IMR-90 (cell line): ENCODE results near the gene ZFP57. TPM values are rescaled to one million over a fixed set of nuclear protein-coding genes. Genes with fewer than 3 reads are reported as not detected.

ENCODE experiments used
- ATAC-seq: fragments of 200-7000 bp; cut with Tn5 transposase; 2 replicates; pipeline ENCODE4 v1.9.1; 2020; ENCODE audit warnings: low read depth, mild to moderate bottlenecking, moderate library complexity
- BruUV-seq: library from RNA; stranded (reverse); fragments of 400-500 nt; replicated peaks from 2 replicates; lab custom pipeline; 2021; lab: Mats Ljungman, UMichigan
- CTCF ChIA-PET: fragments of 300-600 bp; formaldehyde crosslinking; extraction: SDS; loops from one replicate; lab custom pipeline; 2021; ENCODE audit warnings: antibody characterized with exemption; lab: Yijun Ruan, JAX
- POLR2A ChIA-PET: fragments of 300-600 bp; sonication (Branson Sonifier 250); formaldehyde crosslinking; loops from one replicate; lab custom pipeline; 2022; ENCODE audit warnings: antibody characterized with exemption; ENCODE audit not compliant: unreplicated experiment; lab: Charles Lee
- DNase-seq: peaks from one replicate; pipeline ENCODE4 v3.0.0; 2013
- H2AFZ ChIP-seq: replicated peaks from 2 replicates; pipeline ENCODE3; 2013; ENCODE audit warnings: low read length, mild to moderate bottlenecking; ENCODE audit not compliant: poor library complexity
- H2AK5ac ChIP-seq: 2 replicates; pipeline ENCODE4 v1.6.1; 2013; ENCODE audit warnings: low read depth, low read length, inconsistent platforms
- H2AK9ac ChIP-seq: replicated peaks from 2 replicates; pipeline ENCODE3; 2013; ENCODE audit warnings: mild to moderate bottlenecking, low read depth, low read length, moderate library complexity; ENCODE audit not compliant: poor library complexity
- H2BK120ac ChIP-seq: 2 replicates; pipeline ENCODE4 v1.6.1; 2013; ENCODE audit warnings: low read depth, low read length, inconsistent platforms
- H2BK15ac ChIP-seq: 3 replicates; pipeline ENCODE4 v1.6.1; 2013; ENCODE audit warnings: low read depth, low read length, inconsistent platforms
- H2BK20ac ChIP-seq: 2 replicates; pipeline ENCODE4 v1.6.1; 2013; ENCODE audit warnings: low read depth, mild to moderate bottlenecking, inconsistent platforms, low read length, moderate library complexity
- H2BK5ac ChIP-seq: 2 replicates; pipeline ENCODE4 v1.6.1; 2013; ENCODE audit warnings: mild to moderate bottlenecking, low read depth, low read length, inconsistent platforms; ENCODE audit not compliant: poor library complexity, severe bottlenecking
- H3K14ac ChIP-seq: replicated peaks from 2 replicates; pipeline ENCODE4 v1.6.1; 2013; ENCODE audit warnings: low read depth, low read length, inconsistent platforms
- H3K18ac ChIP-seq: 2 replicates; pipeline ENCODE4 v1.6.1; 2013; ENCODE audit warnings: low read depth, low read length, control low read depth
- H3K23ac ChIP-seq: 2 replicates; pipeline ENCODE4 v1.6.1; 2013; ENCODE audit warnings: low read depth, low read length, inconsistent platforms
- H3K27ac ChIP-seq: 2 replicates; pipeline ENCODE4 v1.5.1; 2013; ENCODE audit warnings: mild to moderate bottlenecking, control low read depth, low read length; ENCODE audit not compliant: insufficient read depth
- H3K27me3 ChIP-seq: 2 replicates; pipeline ENCODE4 v1.6.1; 2013; ENCODE audit warnings: low read length; ENCODE audit not compliant: control insufficient read depth, insufficient read depth
- H3K36me3 ChIP-seq: 2 replicates; pipeline ENCODE4 v1.6.1; 2013; ENCODE audit warnings: low read length, mixed read lengths; ENCODE audit not compliant: control insufficient read depth, insufficient read depth
- H3K4ac ChIP-seq: 2 replicates; pipeline ENCODE4 v1.6.1; 2013; ENCODE audit warnings: low read depth, low read length, inconsistent platforms
- H3K4me1 ChIP-seq: 2 replicates; pipeline ENCODE4 v1.6.1; 2013; ENCODE audit warnings: low read length, mixed read lengths; ENCODE audit not compliant: control insufficient read depth, insufficient read depth
- H3K4me2 ChIP-seq: 2 replicates; pipeline ENCODE4 v1.6.1; 2013; ENCODE audit warnings: low read depth, mild to moderate bottlenecking, control low read depth, low read length, moderate library complexity
- H3K4me3 ChIP-seq: 2 replicates; pipeline ENCODE4 v1.5.1; 2013; ENCODE audit warnings: low read depth, mild to moderate bottlenecking, control low read depth, low read length, moderate library complexity; ENCODE audit not compliant: insufficient read depth
- H3K56ac ChIP-seq: 2 replicates; pipeline ENCODE4 v1.6.1; 2013; ENCODE audit warnings: low read length, inconsistent platforms; ENCODE audit not compliant: insufficient read depth; ENCODE audit errors: extremely low read depth
- H3K79me1 ChIP-seq, 2 experiments: 2 replicates each; pipeline ENCODE4 v1.6.1; 2013; ENCODE audit warnings: low read length in 2 of 2, inconsistent platforms in 1 of 2, low read depth in 1 of 2
- H3K9ac ChIP-seq: 2 replicates; pipeline ENCODE4 v1.6.1; 2013; ENCODE audit warnings: low read depth, low read length, control low read depth
- H3K9me1 ChIP-seq: 2 replicates; pipeline ENCODE4 v1.6.1; 2013; ENCODE audit warnings: low read length, inconsistent platforms; ENCODE audit not compliant: insufficient read depth
- H3K9me3 ChIP-seq: 2 replicates; pipeline ENCODE4 v1.6.1; 2013; ENCODE audit warnings: low read length; ENCODE audit not compliant: control insufficient read depth, insufficient read depth
- H4K20me1 ChIP-seq: 2 replicates; pipeline ENCODE4 v1.6.1; 2013; ENCODE audit warnings: low read length, inconsistent platforms; ENCODE audit not compliant: insufficient read depth
- H4K5ac ChIP-seq: 2 replicates; pipeline ENCODE4 v1.6.1; 2013; ENCODE audit warnings: mild to moderate bottlenecking, low read depth, low read length, control low read depth
- H4K8ac ChIP-seq, 2 experiments: 2 replicates each; pipeline ENCODE4 v1.6.1; 2013; ENCODE audit warnings: low read depth in 2 of 2, low read length in 2 of 2, control low read depth in 1 of 2, inconsistent platforms in 1 of 2
- H4K91ac ChIP-seq: 2 replicates; pipeline ENCODE4 v1.6.1; 2013; ENCODE audit warnings: low read depth, low read length, inconsistent platforms; ENCODE audit not compliant: insufficient read depth
- BHLHE40 ChIP-seq: fragments of 150-350 bp; IDR thresholded peaks from 2 replicates; pipeline ENCODE4 v1.6.1; 2016; ENCODE audit warnings: mild to moderate bottlenecking, low read depth, low read length
- CEBPB ChIP-seq: IDR thresholded peaks from 2 replicates; pipeline ENCODE4 v1.6.1; 2012; ENCODE audit warnings: low read depth, low read length, improper control_type of control experiment
- CHD1 ChIP-seq: IDR thresholded peaks from 2 replicates; pipeline ENCODE4 v1.6.1; 2012; ENCODE audit warnings: low read depth, low read length, improper control_type of control experiment
- FOS ChIP-seq: fragments of 150-350 bp; IDR thresholded peaks from 2 replicates; pipeline ENCODE4 v1.6.1; 2016; ENCODE audit warnings: low read depth, low read length
- MAFK ChIP-seq: IDR thresholded peaks from 2 replicates; pipeline ENCODE4 v1.6.1; 2012; ENCODE audit warnings: low read depth, low read length, improper control_type of control experiment
- MAZ ChIP-seq: IDR thresholded peaks from 2 replicates; pipeline ENCODE4 v1.6.1; 2012; ENCODE audit warnings: low read depth, mild to moderate bottlenecking, low read length, improper control_type of control experiment, moderate library complexity, borderline replicate concordance
- POLR2A ChIP-seq: IDR thresholded peaks from 2 replicates; pipeline ENCODE4 v1.6.1; 2012; ENCODE audit warnings: mild to moderate bottlenecking, low read depth, low read length
- RAD21 ChIP-seq: IDR thresholded peaks from 2 replicates; pipeline ENCODE4 v1.6.1; 2012; ENCODE audit warnings: low read length, improper control_type of control experiment
- RCOR1 ChIP-seq: IDR thresholded peaks from 2 replicates; pipeline ENCODE4 v1.6.1; 2012; ENCODE audit warnings: mild to moderate bottlenecking, low read length, improper control_type of control experiment; ENCODE audit not compliant: insufficient replicate concordance
- RFX5 ChIP-seq: IDR thresholded peaks from 2 replicates; pipeline ENCODE4 v1.8.0; 2012; ENCODE audit warnings: low read depth, mild to moderate bottlenecking, low read length, moderate library complexity
- USF2 ChIP-seq: fragments of 150-350 bp; IDR thresholded peaks from 2 replicates; pipeline ENCODE4 v1.6.1; 2017; ENCODE audit warnings: mild to moderate bottlenecking, antibody characterized with exemption, low read length, low read depth
- dilution Hi-C: fragments of 300-500 bp; cut with HindIII; formaldehyde crosslinking; loops from one replicate; pipeline ENCODE4 v1.14.3; 2018; ENCODE audit warnings: low sequenced_read_pairs; ENCODE audit not compliant: unreplicated experiment
- in situ Hi-C: fragments of 300-500 bp; cut with MboI; formaldehyde crosslinking; loops from 3 replicates; pipeline ENCODE4 v1.14.3; 2019; ENCODE audit warnings: low sequenced_read_pairs, inconsistent platforms, mixed read lengths
- intact Hi-C: fragments of 100-400 bp; cut with micrococcal nuclease; formaldehyde crosslinking; loops from 2 replicates; pipeline ENCODE4 v1.10.0; 2022
- polyA plus RNA-seq, 3 experiments: library from polyadenylated mRNA; depleted of rRNA; stranded (reverse); fragments of >200 nt; gene quantifications; 2 replicates each; pipeline ENCODE4 v1.2.3, GENCODE V29; 2012; ENCODE audit warnings: low replicate concordance in 1 of 3
- total RNA-seq: library from RNA; depleted of rRNA; stranded (reverse); fragments of >200 nt; gene quantifications from 2 replicates; pipeline ENCODE4 v1.2.3, GENCODE V29; 2012
- TF ChIP-seq, protein P1 (sequence below): conservative IDR thresholded peaks from 2 replicates; pipeline ENCODE4 v1.5.1; 2012; ENCODE audit warnings: mild to moderate bottlenecking, low read depth, low read length, improper control_type of control experiment
- TF ChIP-seq, protein P2 (sequence below): fragments of 150-350 bp; IDR thresholded peaks from 2 replicates; pipeline ENCODE4 v1.6.1; 2016; ENCODE audit warnings: low read depth, mild to moderate bottlenecking, low read length, moderate library complexity, borderline replicate concordance

The ZFP57 gene
- total and polyA plus RNA-seq, 2 of the 4 experiments (the other 2 are of a cell fraction), result not detected

GRCh38 chr6:29728875-29729270, 47.9 kb upstream of the ZFP57 start:
- POLR2A ChIA-PET, result no interaction called here

More at GRCh38 chr6:29728875-29729270, 47.9 kb upstream of the ZFP57 start:
- in situ Hi-C loops (loop anchor here (25.0 kb wide), 1 partner anchor 283 kb away; no protein-coding TSS in a partner anchor), dilution Hi-C loops (no loop called here), intact Hi-C loops (no loop called here)
- Histone ChIP-seq H3K9me1 (no peaks in the 10 kb centered on the region), H3K23ac (no peak overlapping the region), H2AFZ (no peak overlapping the region), H3K27me3 (peaks cover 14% of the 10 kb centered on the region), H2BK15ac (no peak overlapping the region), H4K20me1 (no peaks in the 10 kb centered on the region), H2AK5ac (no peak overlapping the region), H3K4me2 (no peak overlapping the region), H4K5ac (no peak overlapping the region), H2BK120ac (no peak overlapping the region), H3K14ac (no peak overlapping the region), H3K79me1 (no peaks in the 10 kb centered on the region), H3K4me3 (no peak overlapping the region), H3K36me3 (no peaks in the 10 kb centered on the region), H3K27ac (no peak overlapping the region), H3K18ac (no peak overlapping the region), H3K56ac (no peak overlapping the region), H3K4me1 (no peaks in the 10 kb centered on the region), H2AK9ac (no peak overlapping the region), H3K9me3 (no peaks in the 10 kb centered on the region), H4K8ac (no peak overlapping the region), H4K91ac (no peak overlapping the region), H3K4ac (no peak overlapping the region), H2BK20ac (no peak overlapping the region), H2BK5ac (no peak overlapping the region), H3K9ac (no peak overlapping the region)
- BruUV-seq, result no TSS peak
- DNase-seq (no peak), ATAC-seq (no peak)
- no peak for TF ChIP-seq CHD1
- TF ChIP-seq RFX5, result no peak
- TF ChIP-seq MAFK, result no peak
- no peak for TF ChIP-seq USF2
- no peak for TF ChIP-seq RAD21
- no peak for TF ChIP-seq FOS
- TF ChIP-seq, protein P1, sequence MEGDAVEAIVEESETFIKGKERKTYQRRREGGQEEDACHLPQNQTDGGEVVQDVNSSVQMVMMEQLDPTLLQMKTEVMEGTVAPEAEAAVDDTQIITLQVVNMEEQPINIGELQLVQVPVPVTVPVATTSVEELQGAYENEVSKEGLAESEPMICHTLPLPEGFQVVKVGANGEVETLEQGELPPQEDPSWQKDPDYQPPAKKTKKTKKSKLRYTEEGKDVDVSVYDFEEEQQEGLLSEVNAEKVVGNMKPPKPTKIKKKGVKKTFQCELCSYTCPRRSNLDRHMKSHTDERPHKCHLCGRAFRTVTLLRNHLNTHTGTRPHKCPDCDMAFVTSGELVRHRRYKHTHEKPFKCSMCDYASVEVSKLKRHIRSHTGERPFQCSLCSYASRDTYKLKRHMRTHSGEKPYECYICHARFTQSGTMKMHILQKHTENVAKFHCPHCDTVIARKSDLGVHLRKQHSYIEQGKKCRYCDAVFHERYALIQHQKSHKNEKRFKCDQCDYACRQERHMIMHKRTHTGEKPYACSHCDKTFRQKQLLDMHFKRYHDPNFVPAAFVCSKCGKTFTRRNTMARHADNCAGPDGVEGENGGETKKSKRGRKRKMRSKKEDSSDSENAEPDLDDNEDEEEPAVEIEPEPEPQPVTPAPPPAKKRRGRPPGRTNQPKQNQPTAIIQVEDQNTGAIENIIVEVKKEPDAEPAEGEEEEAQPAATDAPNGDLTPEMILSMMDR, result no peak
- TF ChIP-seq POLR2A, result no peak
- no peak for TF ChIP-seq MAZ
- TF ChIP-seq, protein P2, sequence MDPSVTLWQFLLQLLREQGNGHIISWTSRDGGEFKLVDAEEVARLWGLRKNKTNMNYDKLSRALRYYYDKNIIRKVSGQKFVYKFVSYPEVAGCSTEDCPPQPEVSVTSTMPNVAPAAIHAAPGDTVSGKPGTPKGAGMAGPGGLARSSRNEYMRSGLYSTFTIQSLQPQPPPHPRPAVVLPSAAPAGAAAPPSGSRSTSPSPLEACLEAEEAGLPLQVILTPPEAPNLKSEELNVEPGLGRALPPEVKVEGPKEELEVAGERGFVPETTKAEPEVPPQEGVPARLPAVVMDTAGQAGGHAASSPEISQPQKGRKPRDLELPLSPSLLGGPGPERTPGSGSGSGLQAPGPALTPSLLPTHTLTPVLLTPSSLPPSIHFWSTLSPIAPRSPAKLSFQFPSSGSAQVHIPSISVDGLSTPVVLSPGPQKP, result no peak
- no peak for TF ChIP-seq CEBPB
- TF ChIP-seq BHLHE40, result no peak
- TF ChIP-seq RCOR1, result no peak
- CTCF ChIA-PET, result no interaction called here
